HG02973 (cell line): ENCODE data around the gene TPK1.
"Not testable (repeated sequence)": the region's sequence is repeated elsewhere in the genome, so short reads cannot be mapped to it uniquely, and the experiment has no call there.

Experiments
- ATAC-seq: cut with Tn5 transposase; IDR thresholded peaks from one replicate; pipeline ENCODE4 v1.9.1; 2021; ENCODE audit warnings: moderate library complexity; ENCODE audit not compliant: unreplicated experiment

Gene TPK1

GRCh38 chr7:144436500-144436899 is 399.4 kb downstream of the TPK1 start:
- no peak for ATAC-seq

GRCh38 chr7:144428431-144428830 is 407.4 kb downstream of the TPK1 start:
- no peak for ATAC-seq

- not testable (repeated sequence) for ATAC-seq
Observed at GRCh38 chr7:144427539-144427938, 408.3 kb downstream of the TPK1 start.

GRCh38 chr7:144418931-144419330 is 416.9 kb downstream of the TPK1 start:
- not testable (repeated sequence) for ATAC-seq

- ATAC-seq = no peak
Observed at GRCh38 chr7:144416341-144416740, 419.5 kb downstream of the TPK1 start.

GRCh38 chr7:144415858-144416257 is 420.0 kb downstream of the TPK1 start:
- no peak for ATAC-seq

GRCh38 chr7:144414815-144415214 is 421.0 kb downstream of the TPK1 start:
- no peak for ATAC-seq

GRCh38 chr7:144410441-144410840 is 425.4 kb downstream of the TPK1 start:
- ATAC-seq = no peak

GRCh38 chr7:144408121-144408520 is 427.7 kb downstream of the TPK1 start:
- no peak for ATAC-seq

- no peak for ATAC-seq
Observed at GRCh38 chr7:144407266-144407931, 428.5 kb downstream of the TPK1 start.

- no peak for ATAC-seq
Observed at GRCh38 chr7:144404946-144405345, 430.9 kb downstream of the TPK1 start.

- ATAC-seq = no peak
Observed at GRCh38 chr7:144403649-144404061, 432.2 kb downstream of the TPK1 start, which contains the start of gene NOBOX. Gene NOBOX, minus strand, starts transcription at chr7:144403693.

- no peak for ATAC-seq
Observed at GRCh38 chr7:144403102-144403501, 432.8 kb downstream of the TPK1 start.
